Measurements from ENCODE around the gene MYBPH.

Gene MYBPH

DNA sequence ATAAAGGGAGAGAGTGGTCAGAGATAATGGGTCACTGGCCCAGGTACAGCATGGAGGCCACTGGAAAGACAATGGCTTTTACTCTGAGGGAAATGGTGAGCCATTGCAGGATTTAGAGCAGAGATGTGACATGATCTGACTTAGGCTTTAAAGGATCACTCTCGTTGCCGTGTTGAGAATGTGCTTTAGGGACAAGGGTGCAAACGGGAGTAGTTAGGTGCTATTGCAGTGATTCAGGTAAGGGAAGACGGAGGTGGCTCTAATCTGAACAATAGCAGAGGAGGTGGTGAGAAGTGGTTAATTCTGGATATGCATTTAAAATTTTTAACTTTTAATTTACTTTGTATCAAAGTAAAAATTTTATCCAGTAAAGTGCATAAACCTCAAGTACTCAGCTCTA, 38.3 kb downstream of the MYBPH start:
- TF ChIP-seq, protein P1, sequence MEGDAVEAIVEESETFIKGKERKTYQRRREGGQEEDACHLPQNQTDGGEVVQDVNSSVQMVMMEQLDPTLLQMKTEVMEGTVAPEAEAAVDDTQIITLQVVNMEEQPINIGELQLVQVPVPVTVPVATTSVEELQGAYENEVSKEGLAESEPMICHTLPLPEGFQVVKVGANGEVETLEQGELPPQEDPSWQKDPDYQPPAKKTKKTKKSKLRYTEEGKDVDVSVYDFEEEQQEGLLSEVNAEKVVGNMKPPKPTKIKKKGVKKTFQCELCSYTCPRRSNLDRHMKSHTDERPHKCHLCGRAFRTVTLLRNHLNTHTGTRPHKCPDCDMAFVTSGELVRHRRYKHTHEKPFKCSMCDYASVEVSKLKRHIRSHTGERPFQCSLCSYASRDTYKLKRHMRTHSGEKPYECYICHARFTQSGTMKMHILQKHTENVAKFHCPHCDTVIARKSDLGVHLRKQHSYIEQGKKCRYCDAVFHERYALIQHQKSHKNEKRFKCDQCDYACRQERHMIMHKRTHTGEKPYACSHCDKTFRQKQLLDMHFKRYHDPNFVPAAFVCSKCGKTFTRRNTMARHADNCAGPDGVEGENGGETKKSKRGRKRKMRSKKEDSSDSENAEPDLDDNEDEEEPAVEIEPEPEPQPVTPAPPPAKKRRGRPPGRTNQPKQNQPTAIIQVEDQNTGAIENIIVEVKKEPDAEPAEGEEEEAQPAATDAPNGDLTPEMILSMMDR (conservative IDR thresholded peaks at IDR 0.05; ENCODE audit: low read length), result no peak
- TF ChIP-seq EZH2phosphoT487 (IDR thresholded peaks at IDR 0.05; ENCODE audit: borderline replicate concordance), result no peak
- H3F3A ChIP-seq (ENCODE audit: low read depth), result no peaks in the 10 kb centered on the region
- no peaks in the 10 kb centered on the region for H3K27me3 ChIP-seq (ENCODE audit: insufficient read depth, low read length, poor library complexity, severe bottlenecking)
- no peaks in the 10 kb centered on the region for H4K20me1 ChIP-seq (ENCODE audit: insufficient read depth, low read length, poor library complexity, severe bottlenecking)
- H3K9me3 ChIP-seq (ENCODE audit: insufficient read depth, low read depth, low read length), result no peaks in the 10 kb centered on the region
- H3K4me2 ChIP-seq (ENCODE audit: low read depth, low read length, poor library complexity, severe bottlenecking), result no peak overlapping the region
- H3K9ac ChIP-seq (ENCODE audit: low read depth, low read length, poor library complexity, severe bottlenecking), result no peak overlapping the region
- H3K4me1 ChIP-seq (ENCODE audit: insufficient read depth, low read length, poor library complexity, severe bottlenecking), result peaks cover 14% of the 10 kb centered on the region
- no peaks in the 10 kb centered on the region for H3K9me2 ChIP-seq (replicated peaks; ENCODE audit: low read depth, low read length)
- H2AFZ ChIP-seq (ENCODE audit: low read length), result no peak overlapping the region
- H3K79me2 ChIP-seq (ENCODE audit: insufficient read depth, low read length), result no peaks in the 10 kb centered on the region
- no peaks in the 10 kb centered on the region for H3K36me3 ChIP-seq (ENCODE audit: insufficient read depth, low read length)
- no peak overlapping the region for H3K4me3 ChIP-seq (ENCODE audit: low read length, poor library complexity, severe bottlenecking)

DNA sequence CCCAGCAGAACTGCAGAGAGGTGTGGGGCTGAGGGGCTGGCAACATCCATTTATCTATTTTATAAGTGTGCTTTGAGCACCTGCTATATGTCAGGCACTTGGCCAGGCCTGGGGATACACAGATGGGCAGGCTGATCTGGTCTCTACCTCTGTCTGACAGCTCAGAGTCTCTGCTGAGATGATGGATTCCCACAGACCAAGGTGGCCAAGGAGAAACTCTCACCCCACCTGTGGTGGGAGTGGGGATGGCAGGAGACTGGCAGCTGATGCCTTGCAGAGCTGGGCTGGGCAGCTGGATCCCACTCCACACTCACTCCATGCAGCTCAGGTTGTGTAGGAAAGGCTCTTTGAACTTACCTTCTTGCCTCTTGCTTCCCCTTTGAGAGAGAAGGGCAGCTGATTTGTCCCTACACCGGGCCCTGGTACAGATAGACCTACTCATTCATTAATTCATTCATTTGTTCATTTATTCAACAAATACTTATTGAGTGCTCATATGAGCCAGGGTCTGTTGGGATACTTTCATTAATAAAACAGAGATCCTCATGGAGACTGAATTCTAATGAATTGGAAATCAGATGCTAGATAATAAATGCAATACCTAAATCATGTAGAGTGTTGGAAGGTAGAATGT, 39.1 kb downstream of the MYBPH start:
- peaks cover 14% of the 10 kb centered on the region for H3K4me1 ChIP-seq (ENCODE audit: insufficient read depth, low read length, poor library complexity, severe bottlenecking)
- no peaks in the 10 kb centered on the region for H3K36me3 ChIP-seq (ENCODE audit: insufficient read depth, low read length)
- no peaks in the 10 kb centered on the region for H3K9me2 ChIP-seq (replicated peaks; ENCODE audit: low read depth, low read length)
- H3K9ac ChIP-seq (ENCODE audit: low read depth, low read length, poor library complexity, severe bottlenecking), result peak overlapping the region; percentile 3
- peak overlapping the region; percentile 64 for H3K4me2 ChIP-seq (ENCODE audit: low read depth, low read length, poor library complexity, severe bottlenecking)
- no peak overlapping the region for H2AFZ ChIP-seq (ENCODE audit: low read length)
- peak overlapping the region; percentile 30 for H3K4me3 ChIP-seq (ENCODE audit: low read length, poor library complexity, severe bottlenecking)
- no peaks in the 10 kb centered on the region for H4K20me1 ChIP-seq (ENCODE audit: insufficient read depth, low read length, poor library complexity, severe bottlenecking)
- no peaks in the 10 kb centered on the region for H3K79me2 ChIP-seq (ENCODE audit: insufficient read depth, low read length)
- TF ChIP-seq EZH2phosphoT487 (IDR thresholded peaks at IDR 0.05; ENCODE audit: borderline replicate concordance), result no peak
- TF ChIP-seq, protein P1 (conservative IDR thresholded peaks at IDR 0.05; ENCODE audit: low read length), result peak; percentile 30; the same call in 1 of the 2 replicates
- no peaks in the 10 kb centered on the region for H3K9me3 ChIP-seq (ENCODE audit: insufficient read depth, low read depth, low read length)
- H3K27me3 ChIP-seq (ENCODE audit: insufficient read depth, low read length, poor library complexity, severe bottlenecking), result no peaks in the 10 kb centered on the region
- H3F3A ChIP-seq (ENCODE audit: low read depth), result no peaks in the 10 kb centered on the region

DNA sequence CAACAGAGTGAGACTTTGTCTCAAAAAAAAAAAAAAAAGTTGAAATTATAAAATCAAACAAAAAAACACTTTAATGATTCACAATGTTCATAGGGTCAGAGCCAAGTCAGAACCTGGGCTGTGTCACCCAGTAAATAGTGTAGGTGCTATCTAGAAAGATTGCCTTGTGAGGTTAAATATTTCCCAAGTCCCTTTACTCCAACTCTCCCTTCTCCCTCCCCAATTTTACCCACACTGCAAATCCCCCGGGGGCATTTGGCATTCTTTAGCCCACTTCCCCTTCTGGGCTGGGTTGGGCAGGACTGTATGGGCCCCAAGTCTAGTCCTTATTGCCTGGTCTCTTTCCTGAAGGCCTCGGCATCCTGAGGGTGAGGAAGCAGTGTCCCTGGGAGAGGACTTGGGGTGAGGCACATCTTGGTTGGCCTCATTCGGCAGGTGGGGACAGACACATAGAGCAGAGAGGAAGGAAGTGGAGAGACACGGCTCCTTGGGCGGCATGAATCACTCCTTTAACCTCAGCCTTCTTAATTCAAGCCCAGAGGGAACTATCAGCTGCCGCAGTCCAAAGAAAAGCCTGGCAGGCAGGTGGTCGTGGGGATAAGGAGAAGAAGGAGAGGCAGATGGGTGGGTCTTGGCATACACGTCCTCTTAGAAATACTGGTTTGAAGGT, 39.9 kb downstream of the MYBPH start:
- Histone ChIP-seq H3K4me1 (ENCODE audit: insufficient read depth, low read length, poor library complexity, severe bottlenecking) (peaks cover 14% of the 10 kb centered on the region), H3K79me2 (ENCODE audit: insufficient read depth, low read length) (no peaks in the 10 kb centered on the region), H3K36me3 (ENCODE audit: insufficient read depth, low read length) (no peaks in the 10 kb centered on the region), H3K4me2 (ENCODE audit: low read depth, low read length, poor library complexity, severe bottlenecking) (peak overlapping the region; percentile 64), H3K9me2 (replicated peaks; ENCODE audit: low read depth, low read length) (no peaks in the 10 kb centered on the region), H3K9ac (ENCODE audit: low read depth, low read length, poor library complexity, severe bottlenecking) (peak overlapping the region; percentile 3), H3K27me3 (ENCODE audit: insufficient read depth, low read length, poor library complexity, severe bottlenecking) (no peaks in the 10 kb centered on the region), H3F3A (ENCODE audit: low read depth) (no peaks in the 10 kb centered on the region), H3K9me3 (ENCODE audit: insufficient read depth, low read depth, low read length) (no peaks in the 10 kb centered on the region), H3K4me3 (ENCODE audit: low read length, poor library complexity, severe bottlenecking) (peak overlapping the region; percentile 30), H4K20me1 (ENCODE audit: insufficient read depth, low read length, poor library complexity, severe bottlenecking) (no peaks in the 10 kb centered on the region), H2AFZ (ENCODE audit: low read length) (peak overlapping the region; percentile 74; the same call in 1 of the 2 replicates)
- TF ChIP-seq, protein P1 (conservative IDR thresholded peaks at IDR 0.05; ENCODE audit: low read length), result no peak
- TF ChIP-seq EZH2phosphoT487 (IDR thresholded peaks at IDR 0.05; ENCODE audit: borderline replicate concordance), result no peak
